Upper lobe of left lung (tissue), 4 donors: ENCODE measurements around the gene ATG7.
A peak's percentile ranks its signal among the peaks of the same experiment; 100 is the strongest.

Source experiments
- EP300 ChIP-seq, 4 donors: sonication (generic); formaldehyde crosslinking; IDR thresholded peaks; one replicate each; pipeline ENCODE4 v1.5.1; 2017; ENCODE audit warnings: antibody characterized with exemption in 4 of 4, control low read depth in 2 of 4
- POLR2A ChIP-seq, 4 donors: fragments of 450-650 bp; IDR thresholded peaks; one replicate each; pipeline ENCODE4 v1.5.1; 2016 to 2017; ENCODE audit warnings: antibody characterized with exemption in 4 of 4, mild to moderate bottlenecking in 2 of 4
- POLR2AphosphoS5 ChIP-seq, 2 donors: sonication (generic); formaldehyde crosslinking; IDR thresholded peaks; one replicate each; pipeline ENCODE4 v1.5.1; 2017; ENCODE audit warnings: antibody characterized with exemption in 2 of 2
- TF ChIP-seq, protein P1 (sequence below), 6 experiments: fragments of 450-650 bp in 4 of 6; fragments of 200-600 bp in 2 of 6; sonication (generic) in 2 of 6; IDR thresholded peaks; one replicate each; pipeline ENCODE4 v1.5.1; 2016 to 2019; ENCODE audit warnings: antibody characterized with exemption in 6 of 6

DNA sequence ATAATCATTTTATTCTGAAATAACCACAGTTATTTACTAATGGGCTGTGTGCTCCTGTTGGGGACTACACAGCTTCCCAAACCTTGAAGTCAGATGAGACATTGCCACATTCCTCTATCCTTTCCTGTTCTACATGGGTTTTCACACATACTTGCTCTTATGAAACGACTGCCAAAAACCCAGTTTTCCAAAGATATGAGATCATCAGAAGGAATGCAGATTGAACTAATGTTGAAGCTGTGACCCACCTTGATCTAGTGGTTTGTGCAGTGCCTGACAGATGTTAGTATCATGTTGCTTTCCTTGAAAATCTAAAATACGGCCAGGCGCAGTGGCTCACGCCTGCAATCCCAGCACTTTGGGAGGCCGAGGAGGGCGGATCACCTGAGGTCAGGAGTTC is 226.9 kb downstream of the ATG7 start:
- TF ChIP-seq, protein P1, sequence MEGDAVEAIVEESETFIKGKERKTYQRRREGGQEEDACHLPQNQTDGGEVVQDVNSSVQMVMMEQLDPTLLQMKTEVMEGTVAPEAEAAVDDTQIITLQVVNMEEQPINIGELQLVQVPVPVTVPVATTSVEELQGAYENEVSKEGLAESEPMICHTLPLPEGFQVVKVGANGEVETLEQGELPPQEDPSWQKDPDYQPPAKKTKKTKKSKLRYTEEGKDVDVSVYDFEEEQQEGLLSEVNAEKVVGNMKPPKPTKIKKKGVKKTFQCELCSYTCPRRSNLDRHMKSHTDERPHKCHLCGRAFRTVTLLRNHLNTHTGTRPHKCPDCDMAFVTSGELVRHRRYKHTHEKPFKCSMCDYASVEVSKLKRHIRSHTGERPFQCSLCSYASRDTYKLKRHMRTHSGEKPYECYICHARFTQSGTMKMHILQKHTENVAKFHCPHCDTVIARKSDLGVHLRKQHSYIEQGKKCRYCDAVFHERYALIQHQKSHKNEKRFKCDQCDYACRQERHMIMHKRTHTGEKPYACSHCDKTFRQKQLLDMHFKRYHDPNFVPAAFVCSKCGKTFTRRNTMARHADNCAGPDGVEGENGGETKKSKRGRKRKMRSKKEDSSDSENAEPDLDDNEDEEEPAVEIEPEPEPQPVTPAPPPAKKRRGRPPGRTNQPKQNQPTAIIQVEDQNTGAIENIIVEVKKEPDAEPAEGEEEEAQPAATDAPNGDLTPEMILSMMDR (IDR thresholded peaks at IDR 0.05) = no peak
- TF ChIP-seq POLR2A (IDR thresholded peaks at IDR 0.05) (no peak), EP300 (IDR thresholded peaks at IDR 0.05) (no peak), POLR2AphosphoS5 (IDR thresholded peaks at IDR 0.05) (peak in 1 of 2 donors; percentile 32)
